GM12878 (cell line): ENCODE data around the gene PRSS1. TPM values are rescaled to one million over a fixed set of nuclear protein-coding genes. Genes with fewer than 3 reads are reported as not detected.

ENCODE experiments used
- ATAC-seq: fragments of 200-7000 bp; cut with Tn5 transposase; 3 replicates; pipeline ENCODE4 v1.9.1; 2020; ENCODE audit warnings: mild to moderate bottlenecking, moderate library complexity
- BruUV-seq: library from RNA; stranded (reverse); fragments of 400-500 nt; replicated peaks from 2 replicates; lab custom pipeline; 2021; lab: Mats Ljungman, UMichigan
- CTCF ChIA-PET: fragments of 300-600 bp; sonication (Branson Sonifier 250); formaldehyde crosslinking; extraction: SDS; loops from one replicate; lab custom pipeline; 2021; ENCODE audit warnings: inconsistent platforms; lab: Yijun Ruan, JAX
- POLR2A ChIA-PET: fragments of 350-600 bp; formaldehyde crosslinking; extraction: SDS; loops from one replicate; lab custom pipeline; 2021; ENCODE audit warnings: inconsistent platforms; lab: Charles Lee
- RAD21 ChIA-PET: fragments of 300-600 bp; sonication (Branson Sonifier 250); formaldehyde crosslinking; loops from one replicate; lab custom pipeline; 2023; ENCODE audit warnings: antibody characterized with exemption; ENCODE audit not compliant: unreplicated experiment; lab: Charles Lee
- SMC1A ChIA-PET: fragments of 300-600 bp; sonication (Branson Sonifier 250); formaldehyde crosslinking; loops from one replicate; lab custom pipeline; 2023; ENCODE audit not compliant: unreplicated experiment, uncharacterized antibody; lab: Charles Lee
- DNase-seq: peaks from one replicate; pipeline ENCODE4 v3.0.0-alpha.2; 2011; ENCODE audit warnings: low read depth, low spot score
- FAIRE-seq: peaks from 3 replicates; lab custom pipeline; 2011; peaks lifted over from hg19 to GRCh38; lab: Jason Lieb, UNC
- H2AFZ ChIP-seq: 2 replicates; pipeline ENCODE4 v1.6.0; 2011; ENCODE audit warnings: low read depth, low read length, control low read depth; ENCODE audit not compliant: control insufficient read depth
- H3K27ac ChIP-seq: 2 replicates; pipeline ENCODE4 v1.5.1; 2011; ENCODE audit warnings: control low read depth; ENCODE audit not compliant: control insufficient read depth, insufficient read depth
- H3K27me3 ChIP-seq, 2 experiments: replicated peaks in 1 of 2; 2 replicates each; pipeline versions ENCODE4 v1.6.0 to v1.6.1; 2011; ENCODE audit warnings: low read length in 1 of 2; ENCODE audit not compliant: control insufficient read depth in 2 of 2, insufficient read depth in 2 of 2
- H3K36me3 ChIP-seq, 2 experiments: 2 replicates each; pipeline ENCODE4 v1.5.1; 2011; ENCODE audit warnings: low read length in 1 of 2; ENCODE audit not compliant: control insufficient read depth in 2 of 2, insufficient read depth in 2 of 2
- H3K4me1 ChIP-seq: 2 replicates; pipeline ENCODE4 v1.6.1; 2011; ENCODE audit warnings: mild to moderate bottlenecking, low read length, moderate library complexity, mixed read lengths; ENCODE audit not compliant: control insufficient read depth, insufficient read depth
- H3K4me2 ChIP-seq: 2 replicates; pipeline ENCODE4 v1.6.0; 2011; ENCODE audit warnings: control low read depth; ENCODE audit not compliant: control insufficient read depth, insufficient read depth
- H3K4me3 ChIP-seq: fragments of 200-600 bp; sonication (generic); 2 replicates; pipeline ENCODE4 v1.5.1; 2016
- H3K79me2 ChIP-seq: 2 replicates; pipeline ENCODE4 v1.6.0; 2011; ENCODE audit warnings: low read length; ENCODE audit not compliant: control insufficient read depth, insufficient read depth
- H3K9ac ChIP-seq: 2 replicates; pipeline ENCODE4 v1.8.0; 2011; ENCODE audit warnings: low read length, control low read depth, mixed read lengths; ENCODE audit not compliant: control insufficient read depth, insufficient read depth
- H3K9me3 ChIP-seq: replicated peaks from 3 replicates; pipeline ENCODE4 v1.5.1; 2011; ENCODE audit warnings: mild to moderate bottlenecking, low read length; ENCODE audit not compliant: control insufficient read depth, insufficient read depth
- H4K20me1 ChIP-seq: 2 replicates; pipeline ENCODE4 v1.6.0; 2011; ENCODE audit not compliant: control insufficient read depth, insufficient read depth
- HDGF ChIP-seq: fragments of 450-650 bp; IDR thresholded peaks from 2 replicates; pipeline ENCODE4 v1.6.1; 2016; ENCODE audit warnings: antibody characterized with exemption
- NR2F1 ChIP-seq: fragments of 450-650 bp; conservative IDR thresholded peaks from 2 replicates; pipeline ENCODE4 v1.6.1; 2017; ENCODE audit warnings: mild to moderate bottlenecking
- RELA ChIP-seq: fragments of 450-650 bp; IDR thresholded peaks from 2 replicates; pipeline ENCODE4 v1.8.0; 2014; ENCODE audit warnings: borderline replicate concordance; ENCODE audit not compliant: partially characterized antibody
- WGBS: methylation state at CpG from one replicate; pipeline ENCODE4 v1.1.6; 2016; ENCODE audit warnings: low lambda C conversion rate; ENCODE audit not compliant: insufficient replicate concordance, insufficient coverage; ENCODE audit errors: missing lambda C conversion rate; 5-methylcytosine and 5-hydroxymethylcytosine counted together
- in situ Hi-C: fragments of 300-500 bp; cut with MboI; formaldehyde crosslinking; loops from 9 replicates; pipeline ENCODE4 v1.14.3; 2018; ENCODE audit warnings: mixed read lengths
- intact Hi-C: fragments of 100-400 bp; cut with micrococcal nuclease; formaldehyde crosslinking; loops from one replicate; pipeline ENCODE4 v1.14.2; 2022; ENCODE audit not compliant: unreplicated experiment
- polyA plus RNA-seq, 11 experiments: library from polyadenylated mRNA; depleted of rRNA in 4 of 11; unstranded in 6 of 11; stranded (reverse) in 5 of 11; fragments of >200 nt; fragmentation: Nextera tagmentation in 4 of 11; fragmentation: Illumina TruSeq in 1 of 11; extraction: Ambion mirVana in 4 of 11; extraction: Trizol in 1 of 11; gene quantifications; 1 replicate in 1 of 11; 2 replicates in 10 of 11; pipeline versions ENCODE4 v1.2.1 to v1.2.3, GENCODE V29; 2011 to 2016; ENCODE audit warnings: inconsistent platforms in 2 of 11, missing spikeins in 2 of 11, low read depth in 1 of 11
- total RNA-seq, 4 experiments: library from RNA; depleted of rRNA in 3 of 4; stranded (reverse); fragments of >200 nt in 3 of 4; fragmentation: Illumina TruSeq in 1 of 4; extraction: Trizol in 1 of 4; gene quantifications; 2 replicates each; pipeline versions ENCODE4 v1.2.1 to v1.2.3, GENCODE V29; 2013 to 2021
- TF ChIP-seq, protein P1 (sequence below): fragments of 450-650 bp; IDR thresholded peaks from 2 replicates; pipeline ENCODE4 v1.6.1; 2018; ENCODE audit warnings: borderline replicate concordance, mild to moderate bottlenecking; ENCODE audit not compliant: partially characterized antibody

PRSS1 gene
- total and polyA plus RNA-seq, 10 of the 15 experiments (the other 5 are each of a cell fraction or from before 2014, with no cell fraction given): 11.9 TPM; not detected in 9

DNA sequence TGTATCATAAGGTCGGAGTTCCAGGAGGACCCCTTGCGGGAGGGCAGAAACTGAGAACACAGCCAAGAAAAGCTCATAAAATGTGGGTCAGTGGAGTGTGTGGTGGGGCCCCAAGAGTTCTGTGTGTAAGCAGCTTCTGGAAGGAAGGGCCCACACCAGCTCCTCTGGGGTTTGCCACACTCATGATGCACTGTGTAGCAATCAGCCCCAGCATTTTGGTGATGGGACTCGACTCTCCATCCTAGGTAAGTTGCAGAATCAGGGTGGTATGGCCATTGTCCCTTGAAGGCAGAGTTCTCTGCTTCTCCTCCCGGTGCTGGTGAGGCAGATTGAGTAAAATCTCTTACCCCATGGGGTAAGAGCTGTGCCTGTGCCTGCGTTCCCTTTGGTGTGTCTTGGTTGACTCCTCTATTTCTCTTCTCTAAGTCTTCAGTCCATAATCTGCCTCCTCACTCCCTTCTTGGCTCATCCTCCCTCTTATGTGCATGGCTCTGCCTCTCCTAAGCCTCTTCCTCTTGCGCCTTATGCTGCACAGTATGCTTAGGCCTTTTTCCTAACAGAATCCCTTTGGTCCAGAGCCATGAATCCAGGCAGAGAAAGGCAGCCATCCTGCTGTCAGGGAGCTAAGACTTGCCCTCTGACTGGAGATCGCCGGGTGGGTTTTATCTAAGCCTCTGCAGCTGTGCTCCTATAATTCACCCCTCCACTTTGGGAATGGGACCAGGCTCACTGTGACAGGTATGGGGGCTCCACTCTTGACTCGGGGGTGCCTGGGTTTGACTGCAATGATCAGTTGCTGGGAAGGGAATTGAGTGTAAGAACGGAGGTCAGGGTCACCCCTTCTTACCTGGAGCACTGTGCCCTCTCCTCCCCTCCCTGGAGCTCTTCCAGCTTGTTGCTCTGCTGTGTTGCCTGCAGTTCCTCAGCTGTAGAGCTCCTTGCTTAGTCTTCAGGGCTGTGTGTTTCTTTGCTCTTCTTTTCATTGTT is 39.3 kb downstream of the PRSS1 start:
- intact Hi-C loops: loop anchor here (10.0 kb wide), 1 partner anchor 254 kb away; no protein-coding TSS in a partner anchor
- H3K27me3 ChIP-seq: no peaks in the 10 kb centered on the region
- 80% methylated on average over 10 of the region's 10 CpGs for WGBS
- H3K4me3 ChIP-seq: no peak overlapping the region
- no peak overlapping the region for H3K27ac ChIP-seq
- TF ChIP-seq NR2F1 (no peak), RELA (no peak), HDGF (no peak)
- TF ChIP-seq, all 136 proteins: peak for 0
- H3K9me3 ChIP-seq: no peaks in the 10 kb centered on the region
- no peaks in the 10 kb centered on the region for H3K36me3 ChIP-seq
- FAIRE-seq: no peak
- RAD21 ChIA-PET: interaction anchor here (1.0 to 20.4 kb wide), 4 partner anchors 7 to 203 kb away, joined by 3 to 813 read pairs (median 60); no protein-coding TSS in a partner anchor
- no peak overlapping the region for H2AFZ ChIP-seq
- POLR2A ChIA-PET: interaction anchor here (1.1 to 16.4 kb wide), 3 partner anchors 8 to 20 kb away, joined by 4 to 325 read pairs (median 9); no protein-coding TSS in a partner anchor
- CTCF ChIA-PET: interaction anchor here (1.7 to 24.4 kb wide), 5 partner anchors 17 to 185 kb away, joined by 6 to 1055 read pairs (median 217); no protein-coding TSS in a partner anchor
- no TSS peak for BruUV-seq
- in situ Hi-C loops: no loop called here
- H4K20me1 ChIP-seq: no peaks in the 10 kb centered on the region
- peaks cover 4% of the 10 kb centered on the region for H3K4me1 ChIP-seq
- H3K79me2 ChIP-seq: no peaks in the 10 kb centered on the region
- H3K4me2 ChIP-seq: no peak overlapping the region
- no peak for DNase-seq
- no peak for ATAC-seq
- no peak overlapping the region for H3K9ac ChIP-seq
- SMC1A ChIA-PET: interaction anchor here (0.6 to 24.6 kb wide), 10 partner anchors 7 to 157 kb away, joined by 3 to 786 read pairs (median 4); no protein-coding TSS in a partner anchor

DNA sequence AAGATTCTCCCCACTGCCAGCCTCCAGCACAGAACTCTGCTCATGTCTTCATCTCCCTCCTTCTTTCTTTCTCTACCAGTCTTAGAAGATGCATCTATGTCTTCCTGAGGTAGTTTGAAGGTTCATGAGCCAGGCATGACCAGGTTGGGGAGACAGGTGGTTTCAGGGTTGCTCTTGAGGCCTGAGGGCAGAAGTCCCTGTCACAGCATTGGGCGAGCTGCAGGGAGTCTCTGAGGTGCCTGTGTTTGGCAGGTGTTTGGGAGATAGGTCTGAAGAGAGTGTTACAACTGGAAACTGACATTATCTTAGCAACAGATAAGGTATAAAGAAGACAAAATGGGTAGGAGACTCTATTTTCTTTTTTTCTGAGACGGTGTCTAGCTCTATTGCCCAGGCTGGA is 40.2 kb downstream of the PRSS1 start:
- intact Hi-C loops: loop anchor here (10.0 kb wide), 1 partner anchor 255 kb away; no protein-coding TSS in a partner anchor
- 54% methylated on average over 2 of the region's 2 CpGs for WGBS
- ChIA-PET POLR2A (interaction anchor here (2.6 to 16.4 kb wide), 2 partner anchors 10 to 19 kb away, joined by 9 to 325 read pairs; no protein-coding TSS in a partner anchor), CTCF (interaction anchor here (1.9 to 24.4 kb wide), 3 partner anchors 16 to 164 kb away, joined by 5 to 1055 read pairs (median 20); no protein-coding TSS in a partner anchor), SMC1A (interaction anchor here (0.6 to 24.6 kb wide), 8 partner anchors 7 to 1385 kb away, joined by 3 to 786 read pairs (median 4); no protein-coding TSS in a partner anchor), RAD21 (interaction anchor here (1.0 to 20.4 kb wide), 5 partner anchors 6 to 204 kb away, joined by 3 to 813 read pairs (median 4); no protein-coding TSS in a partner anchor)
- BruUV-seq: no TSS peak
- TF ChIP-seq, protein P1, sequence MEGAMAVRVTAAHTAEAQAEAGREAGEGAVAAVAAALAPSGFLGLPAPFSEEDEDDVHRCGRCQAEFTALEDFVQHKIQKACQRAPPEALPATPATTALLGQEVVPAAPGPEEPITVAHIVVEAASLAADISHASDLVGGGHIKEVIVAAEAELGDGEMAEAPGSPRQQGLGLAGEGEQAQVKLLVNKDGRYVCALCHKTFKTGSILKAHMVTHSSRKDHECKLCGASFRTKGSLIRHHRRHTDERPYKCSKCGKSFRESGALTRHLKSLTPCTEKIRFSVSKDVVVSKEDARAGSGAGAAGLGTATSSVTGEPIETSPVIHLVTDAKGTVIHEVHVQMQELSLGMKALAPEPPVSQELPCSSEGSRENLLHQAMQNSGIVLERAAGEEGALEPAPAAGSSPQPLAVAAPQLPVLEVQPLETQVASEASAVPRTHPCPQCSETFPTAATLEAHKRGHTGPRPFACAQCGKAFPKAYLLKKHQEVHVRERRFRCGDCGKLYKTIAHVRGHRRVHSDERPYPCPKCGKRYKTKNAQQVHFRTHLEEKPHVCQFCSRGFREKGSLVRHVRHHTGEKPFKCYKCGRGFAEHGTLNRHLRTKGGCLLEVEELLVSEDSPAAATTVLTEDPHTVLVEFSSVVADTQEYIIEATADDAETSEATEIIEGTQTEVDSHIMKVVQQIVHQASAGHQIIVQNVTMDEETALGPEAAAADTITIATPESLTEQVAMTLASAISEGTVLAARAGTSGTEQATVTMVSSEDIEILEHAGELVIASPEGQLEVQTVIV: no peak
- no peak for DNase-seq
- H4K20me1 ChIP-seq: no peaks in the 10 kb centered on the region
- in situ Hi-C loops: no loop called here
- H3K36me3 ChIP-seq: no peaks in the 10 kb centered on the region
- ATAC-seq: no peak
- no peaks in the 10 kb centered on the region for H3K4me1 ChIP-seq
- H2AFZ ChIP-seq: no peak overlapping the region
- H3K9me3 ChIP-seq: no peaks in the 10 kb centered on the region
- no peaks in the 10 kb centered on the region for H3K27me3 ChIP-seq
- no peak for FAIRE-seq
- H3K4me3 ChIP-seq: no peak overlapping the region
- no peak overlapping the region for H3K27ac ChIP-seq
- H3K4me2 ChIP-seq: no peak overlapping the region
- H3K9ac ChIP-seq: no peak overlapping the region
- no peaks in the 10 kb centered on the region for H3K79me2 ChIP-seq
